Fibroblast of lung (primary cell): ENCODE data around the gene CLINT1. TPM values are rescaled to one million over a fixed set of nuclear protein-coding genes. Genes with fewer than 3 reads are reported as not detected.

Source experiments
- DNase-seq, 2 donors: peaks; one replicate each; pipeline versions ENCODE4 v3.0.0 to v3.0.0-alpha.2; 2010; ENCODE audit warnings: low read depth in 2 of 2
- H2AFZ ChIP-seq: 2 replicates; pipeline ENCODE4 v1.5.1; 2012; ENCODE audit warnings: low read length, control low read depth, inconsistent platforms
- H3K27ac ChIP-seq: 2 replicates; pipeline ENCODE4 v1.5.1; 2011; ENCODE audit warnings: low read length, control low read depth; ENCODE audit not compliant: insufficient read depth
- H3K27me3 ChIP-seq: 2 replicates; pipeline ENCODE4 v1.5.1; 2011; ENCODE audit warnings: mild to moderate bottlenecking, low read length; ENCODE audit not compliant: control insufficient read depth, insufficient read depth
- H3K36me3 ChIP-seq: 2 replicates; pipeline ENCODE4 v1.5.1; 2011; ENCODE audit warnings: low read length; ENCODE audit not compliant: control insufficient read depth, insufficient read depth
- H3K4me1 ChIP-seq: 2 replicates; pipeline ENCODE4 v1.5.1; 2011; ENCODE audit warnings: low read length; ENCODE audit not compliant: control insufficient read depth, insufficient read depth; ENCODE audit errors: extremely low read depth
- H3K4me2 ChIP-seq: 2 replicates; pipeline ENCODE4 v1.5.1; 2011; ENCODE audit warnings: low read length, control low read depth; ENCODE audit not compliant: insufficient read depth; ENCODE audit errors: extremely low read depth
- H3K4me3 ChIP-seq, 4 experiments: fragments of 200-600 bp in 1 of 4; sonication (generic) in 1 of 4; replicated peaks in 1 of 4; 2 replicates each; pipeline ENCODE4 v1.5.1; 2011 to 2016; ENCODE audit warnings: low read length in 4 of 4, low read depth in 3 of 4, mild to moderate bottlenecking in 3 of 4, control low read depth in 2 of 4, inconsistent platforms in 1 of 4, mixed read lengths in 1 of 4; ENCODE audit not compliant: insufficient read depth in 1 of 4; ENCODE audit errors: control extremely low read depth in 1 of 4
- H3K79me2 ChIP-seq: 2 replicates; pipeline ENCODE4 v1.5.1; 2012; ENCODE audit warnings: mild to moderate bottlenecking, low read length, inconsistent platforms; ENCODE audit not compliant: control insufficient read depth, insufficient read depth
- H3K9ac ChIP-seq: 2 replicates; pipeline ENCODE4 v1.5.1; 2011; ENCODE audit warnings: mild to moderate bottlenecking, low read length, control low read depth; ENCODE audit not compliant: insufficient read depth
- H3K9me3 ChIP-seq: 2 replicates; pipeline ENCODE4 v1.5.1; 2012; ENCODE audit warnings: low read depth, low read length; ENCODE audit not compliant: control insufficient read depth, insufficient read depth
- H4K20me1 ChIP-seq: 2 replicates; pipeline ENCODE4 v1.5.1; 2011; ENCODE audit warnings: low read length; ENCODE audit not compliant: control insufficient read depth, insufficient read depth; ENCODE audit errors: extremely low read depth
- EZH2 ChIP-seq: IDR thresholded peaks from 2 replicates; pipeline ENCODE4 v1.5.1; 2012; ENCODE audit warnings: low read length, control low read depth, mild to moderate bottlenecking; ENCODE audit errors: missing control alignments
- polyA plus RNA-seq, 2 donors: library from polyadenylated mRNA; depleted of rRNA in 1 of 2; stranded (reverse) in 1 of 2; unstranded in 1 of 2; fragments of >200 nt; gene quantifications; 2 replicates each; pipeline ENCODE4 v1.2.1, GENCODE V29; 2011 to 2012; ENCODE audit warnings: missing spikeins in 1 of 2
- total RNA-seq: library from RNA; depleted of rRNA; stranded (reverse); fragments of >200 nt; gene quantifications from 2 replicates; pipeline ENCODE4 v1.2.1, GENCODE V29; 2014
- TF ChIP-seq, protein P1 (sequence below), 2 donors: IDR thresholded peaks in 1 of 2; conservative IDR thresholded peaks in 1 of 2; 1 replicate in 1 of 2; 2 replicates in 1 of 2; pipeline ENCODE4 v1.5.1; 2011 to 2012; ENCODE audit warnings: low read length in 2 of 2, control low read depth in 1 of 2, inconsistent platforms in 1 of 2, low read depth in 1 of 2, mild to moderate bottlenecking in 1 of 2

The CLINT1 gene
- total and polyA plus RNA-seq, 2 donors (not counting 1 experiment from before 2014, with no cell fraction given), result 82.4 to 99.0 TPM

DNA sequence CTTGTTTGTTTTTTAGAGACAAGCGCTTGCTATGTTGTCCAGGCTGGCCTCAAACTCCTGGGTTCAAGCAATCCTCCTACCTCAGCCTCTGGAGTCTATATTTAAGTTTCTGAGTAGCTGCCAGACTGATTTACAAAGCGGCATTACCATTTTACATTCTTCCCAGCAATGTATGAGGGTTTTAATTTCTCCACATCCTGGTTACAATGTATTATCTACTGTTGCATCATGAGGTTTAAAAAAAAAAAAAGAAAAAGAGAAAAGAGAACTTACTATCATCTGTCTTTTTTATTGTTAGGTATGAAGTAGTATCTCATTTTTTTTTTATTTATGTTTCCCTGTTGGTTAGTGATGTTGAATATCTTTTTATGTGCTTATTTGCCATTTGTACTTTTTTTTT lies 18.9 kb upstream of the CLINT1 start:
- no peaks in the 10 kb centered on the region for H3K4me1 ChIP-seq
- no peak overlapping the region for H3K9ac ChIP-seq
- no peak overlapping the region for H2AFZ ChIP-seq
- H4K20me1 ChIP-seq, result no peaks in the 10 kb centered on the region
- H3K4me3 ChIP-seq, result no peak overlapping the region
- no peak overlapping the region for H3K27ac ChIP-seq
- H3K79me2 ChIP-seq, result no peaks in the 10 kb centered on the region
- H3K36me3 ChIP-seq, result no peaks in the 10 kb centered on the region
- no peaks in the 10 kb centered on the region for H3K27me3 ChIP-seq
- no peak overlapping the region for H3K4me2 ChIP-seq
- H3K9me3 ChIP-seq, result no peaks in the 10 kb centered on the region
- TF ChIP-seq EZH2, result no peak
- TF ChIP-seq, protein P1, sequence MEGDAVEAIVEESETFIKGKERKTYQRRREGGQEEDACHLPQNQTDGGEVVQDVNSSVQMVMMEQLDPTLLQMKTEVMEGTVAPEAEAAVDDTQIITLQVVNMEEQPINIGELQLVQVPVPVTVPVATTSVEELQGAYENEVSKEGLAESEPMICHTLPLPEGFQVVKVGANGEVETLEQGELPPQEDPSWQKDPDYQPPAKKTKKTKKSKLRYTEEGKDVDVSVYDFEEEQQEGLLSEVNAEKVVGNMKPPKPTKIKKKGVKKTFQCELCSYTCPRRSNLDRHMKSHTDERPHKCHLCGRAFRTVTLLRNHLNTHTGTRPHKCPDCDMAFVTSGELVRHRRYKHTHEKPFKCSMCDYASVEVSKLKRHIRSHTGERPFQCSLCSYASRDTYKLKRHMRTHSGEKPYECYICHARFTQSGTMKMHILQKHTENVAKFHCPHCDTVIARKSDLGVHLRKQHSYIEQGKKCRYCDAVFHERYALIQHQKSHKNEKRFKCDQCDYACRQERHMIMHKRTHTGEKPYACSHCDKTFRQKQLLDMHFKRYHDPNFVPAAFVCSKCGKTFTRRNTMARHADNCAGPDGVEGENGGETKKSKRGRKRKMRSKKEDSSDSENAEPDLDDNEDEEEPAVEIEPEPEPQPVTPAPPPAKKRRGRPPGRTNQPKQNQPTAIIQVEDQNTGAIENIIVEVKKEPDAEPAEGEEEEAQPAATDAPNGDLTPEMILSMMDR (conservative IDR thresholded peaks at IDR 0.05 in 1 of 2, IDR thresholded peaks at IDR 0.05 in 1 of 2; ENCODE audit: low read depth in 1 of 2, low read length in 2 of 2), result no peak
- DNase-seq, result peak in 1 of 2 donors; percentile 15

DNA sequence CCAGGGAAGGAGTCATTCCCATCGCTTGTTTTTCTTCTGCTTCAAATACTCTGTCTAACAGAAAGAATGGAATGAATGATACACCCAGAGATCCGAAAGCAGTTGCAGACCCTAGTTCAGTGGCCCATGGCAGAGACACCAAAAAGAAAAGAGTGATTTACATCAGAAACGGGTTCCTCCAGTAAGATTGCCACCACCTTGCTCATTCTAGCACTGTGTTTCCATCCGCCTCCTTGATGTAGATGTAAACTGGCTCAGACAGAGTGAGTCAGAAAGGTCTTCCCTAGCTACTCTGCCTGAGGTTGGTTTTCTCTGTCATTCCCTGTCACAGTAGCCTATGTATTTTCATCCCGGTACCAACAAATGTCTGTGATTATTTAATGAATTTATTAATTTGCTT lies 15.9 kb upstream of the CLINT1 start:
- no peaks in the 10 kb centered on the region for H3K4me1 ChIP-seq
- TF ChIP-seq, protein P1 (conservative IDR thresholded peaks at IDR 0.05 in 1 of 2, IDR thresholded peaks at IDR 0.05 in 1 of 2; ENCODE audit: low read depth in 1 of 2, low read length in 2 of 2), result no peak
- no peak for TF ChIP-seq EZH2
- no peak overlapping the region for H3K27ac ChIP-seq
- no peaks in the 10 kb centered on the region for H3K79me2 ChIP-seq
- no peaks in the 10 kb centered on the region for H3K27me3 ChIP-seq
- H3K4me3 ChIP-seq, result no peak overlapping the region
- H3K9ac ChIP-seq, result no peak overlapping the region
- H2AFZ ChIP-seq, result no peak overlapping the region
- no peaks in the 10 kb centered on the region for H4K20me1 ChIP-seq
- H3K4me2 ChIP-seq, result no peak overlapping the region
- no peaks in the 10 kb centered on the region for H3K9me3 ChIP-seq
- DNase-seq, result no peak
- no peaks in the 10 kb centered on the region for H3K36me3 ChIP-seq

DNA sequence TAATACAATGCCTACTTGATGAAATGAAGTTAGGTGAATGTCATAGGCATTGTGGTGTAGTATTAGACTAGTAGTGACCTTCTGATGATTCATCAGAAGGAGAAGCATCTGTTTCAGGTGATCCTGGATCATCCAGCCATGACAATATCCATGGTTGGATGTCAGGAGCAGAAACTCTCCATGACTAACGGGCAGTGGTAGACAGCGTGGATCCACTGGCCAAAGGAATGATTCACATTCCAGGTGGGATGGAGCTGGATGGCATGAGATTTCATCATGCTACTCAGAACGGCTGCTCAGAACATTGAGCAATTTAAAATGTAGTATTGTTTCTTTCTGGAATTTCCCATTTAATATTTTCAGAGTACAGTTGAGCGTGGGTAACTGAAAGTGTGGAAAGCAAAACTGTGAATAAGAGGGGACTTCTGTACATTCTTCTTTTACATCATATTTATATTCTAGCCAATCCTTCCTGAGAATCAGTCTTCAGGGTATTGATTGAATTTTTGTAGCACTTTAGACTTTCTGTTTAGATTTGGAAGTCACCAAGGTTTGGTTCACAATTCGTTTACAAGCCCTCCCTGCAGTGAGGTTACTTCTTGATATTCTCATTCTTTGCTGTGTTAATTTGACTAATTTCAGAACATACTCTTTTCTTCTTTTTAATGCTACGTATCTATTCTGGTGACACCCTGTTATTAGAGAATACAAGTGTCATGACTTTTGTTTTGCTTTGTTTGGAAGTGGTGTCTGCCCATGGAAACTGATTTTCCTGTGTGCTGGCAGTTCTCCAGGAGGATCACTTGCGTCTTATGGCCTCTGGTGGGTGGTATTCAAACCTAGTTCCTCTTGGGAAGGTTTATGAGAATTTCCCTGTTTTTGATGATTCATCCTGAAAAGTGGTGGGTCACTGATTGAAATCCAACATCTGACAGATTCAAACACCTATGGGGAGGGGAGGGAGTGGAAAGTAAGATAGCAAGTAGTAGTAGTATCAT lies 12.2 kb upstream of the CLINT1 start:
- Histone ChIP-seq H3K36me3 (no peaks in the 10 kb centered on the region), H3K79me2 (no peaks in the 10 kb centered on the region), H3K4me3 (no peak overlapping the region), H4K20me1 (no peaks in the 10 kb centered on the region), H3K4me2 (no peak overlapping the region), H3K9ac (no peak overlapping the region), H3K27ac (no peak overlapping the region), H3K27me3 (no peaks in the 10 kb centered on the region), H3K4me1 (no peaks in the 10 kb centered on the region), H3K9me3 (no peaks in the 10 kb centered on the region), H2AFZ (no peak overlapping the region)
- peak; percentile 51 to 53 for DNase-seq
- TF ChIP-seq EZH2, result no peak
- TF ChIP-seq, protein P1 (conservative IDR thresholded peaks at IDR 0.05 in 1 of 2, IDR thresholded peaks at IDR 0.05 in 1 of 2; ENCODE audit: low read depth in 1 of 2, low read length in 2 of 2), result peak in 1 of 2 donors; percentile 22
